ENCODE data around the gene ZNF628.

The ZNF628 gene

GRCh38 chr19:55476100-55476775, at the start of gene ZNF628:
Gene ZNF628 (plus strand): TSS chr19:55476617. CDS start chr19:55479911, 3,294 bp downstream.
- no peak for TF ChIP-seq CTCF (IDR thresholded peaks at IDR 0.05; ENCODE audit: insufficient read depth, low read depth, low read length, missing control alignments)
- peak; percentile 99 for DNase-seq (ENCODE audit: low read depth)
- H3K4me3 ChIP-seq (ENCODE audit: low read depth, low read length) = peak within 1 kb of the TSS; percentile 91

- DNase-seq (ENCODE audit: low read depth) = no peak
- no peak for TF ChIP-seq CTCF (IDR thresholded peaks at IDR 0.05; ENCODE audit: insufficient read depth, low read depth, low read length, missing control alignments)
- H3K4me3 ChIP-seq (ENCODE audit: low read depth, low read length) = no peak overlapping the region
Observed at GRCh38 chr19:55431183-55431582, 45.2 kb upstream of the ZNF628 start.

- no peak overlapping the region for H3K4me3 ChIP-seq (ENCODE audit: low read depth, low read length)
- no peak for TF ChIP-seq CTCF (IDR thresholded peaks at IDR 0.05; ENCODE audit: insufficient read depth, low read depth, low read length, missing control alignments)
- DNase-seq (ENCODE audit: low read depth) = no peak
Observed at GRCh38 chr19:55432241-55432959, 44.0 kb upstream of the ZNF628 start.

GRCh38 chr19:55433292-55433691, 43.1 kb upstream of the ZNF628 start:
- H3K4me3 ChIP-seq (ENCODE audit: low read depth, low read length) = no peak overlapping the region
- TF ChIP-seq CTCF (IDR thresholded peaks at IDR 0.05; ENCODE audit: insufficient read depth, low read depth, low read length, missing control alignments) = no peak
- DNase-seq (ENCODE audit: low read depth) = no peak

GRCh38 chr19:55434356-55434919, 42.0 kb upstream of the ZNF628 start:
- DNase-seq (ENCODE audit: low read depth) = no peak
- no peak overlapping the region for H3K4me3 ChIP-seq (ENCODE audit: low read depth, low read length)
- TF ChIP-seq CTCF (IDR thresholded peaks at IDR 0.05; ENCODE audit: insufficient read depth, low read depth, low read length, missing control alignments) = no peak

GRCh38 chr19:55435020-55435419, 41.4 kb upstream of the ZNF628 start:
- no peak overlapping the region for H3K4me3 ChIP-seq (ENCODE audit: low read depth, low read length)
- no peak for DNase-seq (ENCODE audit: low read depth)
- no peak for TF ChIP-seq CTCF (IDR thresholded peaks at IDR 0.05; ENCODE audit: insufficient read depth, low read depth, low read length, missing control alignments)
